WTC11 (cell line): Measurements from ENCODE around the gene GPR37. TPM values are rescaled to one million over a fixed set of nuclear protein-coding genes. Genes with fewer than 3 reads are reported as not detected.

ENCODE experiments used
- ATAC-seq: fragments of 200-7000 bp; cut with Tn5 transposase; 2 replicates; pipeline ENCODE4 v1.10.0; 2021; ENCODE audit warnings: mild to moderate bottlenecking, moderate library complexity
- CTCF ChIA-PET: fragments of 300-600 bp; sonication (Branson Sonifier 250); formaldehyde crosslinking; loops from one replicate; lab custom pipeline; 2021; ENCODE audit warnings: antibody characterized with exemption; lab: Charles Lee
- POLR2A ChIA-PET: fragments of 350-600 bp; sonication (Branson Sonifier 250); formaldehyde crosslinking; loops from one replicate; lab custom pipeline; 2021; ENCODE audit warnings: antibody characterized with exemption; lab: Charles Lee
- DNase-seq: peaks from one replicate; pipeline ENCODE4 v3.0.0; 2021; ENCODE audit warnings: low spot score
- H3K27ac Mint-ChIP-seq: 2 replicates; pipeline ENCODE4 v1.8.0; 2021; ENCODE audit warnings: mixed read lengths
- H3K27me3 Mint-ChIP-seq: 2 replicates; pipeline ENCODE4 v1.8.0; 2021; ENCODE audit warnings: low read depth, mild to moderate bottlenecking, moderate library complexity, mixed read lengths
- H3K36me3 Mint-ChIP-seq: 2 replicates; pipeline ENCODE4 v1.8.0; 2021; ENCODE audit warnings: mixed read lengths
- H3K4me1 Mint-ChIP-seq: 2 replicates; pipeline ENCODE4 v1.8.0; 2022; ENCODE audit warnings: mixed read lengths
- H3K4me3 Mint-ChIP-seq: 2 replicates; pipeline ENCODE4 v1.8.0; 2021; ENCODE audit warnings: mild to moderate bottlenecking, moderate library complexity, mixed read lengths
- H3K9me3 Mint-ChIP-seq: 2 replicates; pipeline ENCODE4 v1.8.0; 2021; ENCODE audit warnings: mixed read lengths
- ATF1 ChIP-seq: sonication (generic); formaldehyde crosslinking; IDR thresholded peaks from 2 replicates; pipeline ENCODE4 v1.8.1; 2023; ENCODE audit warnings: mild to moderate bottlenecking, moderate library complexity, missing genetic modification reagents
- CREB1 ChIP-seq: sonication (generic); formaldehyde crosslinking; IDR thresholded peaks from 2 replicates; pipeline ENCODE4 v1.8.0; 2023; ENCODE audit warnings: mild to moderate bottlenecking, missing genetic modification reagents
- EMX1 ChIP-seq: fragments of 250-450 bp; sonication (Bioruptor Pico); IDR thresholded peaks from 2 replicates; pipeline ENCODE4 v1.8.0; 2021; ENCODE audit warnings: mild to moderate bottlenecking
- FOXK1 ChIP-seq: sonication (generic); formaldehyde crosslinking; IDR thresholded peaks from 2 replicates; pipeline ENCODE4 v1.8.0; 2022; ENCODE audit warnings: mild to moderate bottlenecking, moderate library complexity, missing genetic modification reagents
- GRHL2 ChIP-seq: fragments of 250-450 bp; sonication (Bioruptor Pico); IDR thresholded peaks from 2 replicates; pipeline ENCODE4 v1.8.0; 2022; ENCODE audit warnings: mild to moderate bottlenecking, moderate library complexity; ENCODE audit not compliant: insufficient replicate concordance, severe bottlenecking
- GTF2I ChIP-seq: fragments of 250-450 bp; sonication (Bioruptor Pico); conservative IDR thresholded peaks from 2 replicates; pipeline ENCODE4 v1.4.0; 2021; ENCODE audit warnings: mild to moderate bottlenecking
- SMAD4 ChIP-seq: sonication (generic); formaldehyde crosslinking; IDR thresholded peaks from 2 replicates; pipeline ENCODE4 v1.8.0; 2022; ENCODE audit warnings: mild to moderate bottlenecking, missing genetic modification reagents
- SOX15 ChIP-seq: fragments of 250-450 bp; sonication (Bioruptor Pico); IDR thresholded peaks from 2 replicates; pipeline ENCODE4 v1.9.0; 2021; ENCODE audit warnings: mild to moderate bottlenecking
- SP1 ChIP-seq: sonication (generic); formaldehyde crosslinking; conservative IDR thresholded peaks from 2 replicates; pipeline ENCODE4 v1.8.1; 2022; ENCODE audit warnings: missing genetic modification reagents
- STAT6 ChIP-seq: sonication (generic); formaldehyde crosslinking; conservative IDR thresholded peaks from 2 replicates; pipeline ENCODE4 v1.8.1; 2023; ENCODE audit warnings: mild to moderate bottlenecking, low read depth, missing genetic modification reagents, moderate library complexity
- USF1 ChIP-seq: sonication (generic); formaldehyde crosslinking; IDR thresholded peaks from 2 replicates; pipeline ENCODE4 v1.8.0; 2022; ENCODE audit warnings: mild to moderate bottlenecking, missing genetic modification reagents
- USF2 ChIP-seq: sonication (generic); formaldehyde crosslinking; IDR thresholded peaks from 2 replicates; pipeline ENCODE4 v1.8.1; 2023; ENCODE audit warnings: mild to moderate bottlenecking, missing genetic modification reagents, moderate library complexity
- ZNF121 ChIP-seq: sonication (generic); formaldehyde crosslinking; IDR thresholded peaks from 2 replicates; pipeline ENCODE4 v1.8.0; 2023; ENCODE audit warnings: missing genetic modification reagents
- ZNF232 ChIP-seq: sonication (generic); formaldehyde crosslinking; IDR thresholded peaks from 2 replicates; pipeline ENCODE4 v1.8.0; 2022; ENCODE audit warnings: mild to moderate bottlenecking, missing genetic modification reagents
- total RNA-seq: library from RNA; stranded (reverse); gene quantifications from 3 replicates; pipeline ENCODE4 v1.2.3, GENCODE V29; 2021
- TF ChIP-seq, protein P1 (sequence below): sonication (generic); formaldehyde crosslinking; IDR thresholded peaks from 2 replicates; pipeline ENCODE4 v1.8.1; 2022; ENCODE audit warnings: low read depth, mild to moderate bottlenecking, moderate library complexity, missing genetic modification reagents, borderline replicate concordance
- TF ChIP-seq, protein P2 (sequence below): sonication (generic); formaldehyde crosslinking; IDR thresholded peaks from 2 replicates; pipeline ENCODE4 v1.8.1; 2023; ENCODE audit warnings: mild to moderate bottlenecking, missing genetic modification reagents, moderate library complexity
- TF ChIP-seq, protein P3 (sequence below): sonication (generic); formaldehyde crosslinking; IDR thresholded peaks from 2 replicates; pipeline ENCODE4 v1.8.0; 2023; ENCODE audit warnings: missing genetic modification reagents, mild to moderate bottlenecking, borderline replicate concordance
- TF ChIP-seq, protein P4 (sequence below): sonication (generic); formaldehyde crosslinking; IDR thresholded peaks from 2 replicates; pipeline ENCODE4 v1.8.1; 2022; ENCODE audit warnings: missing genetic modification reagents, borderline replicate concordance

The GPR37 gene
- total RNA-seq, 1 experiment from 2014 or later = 20.4 TPM

DNA sequence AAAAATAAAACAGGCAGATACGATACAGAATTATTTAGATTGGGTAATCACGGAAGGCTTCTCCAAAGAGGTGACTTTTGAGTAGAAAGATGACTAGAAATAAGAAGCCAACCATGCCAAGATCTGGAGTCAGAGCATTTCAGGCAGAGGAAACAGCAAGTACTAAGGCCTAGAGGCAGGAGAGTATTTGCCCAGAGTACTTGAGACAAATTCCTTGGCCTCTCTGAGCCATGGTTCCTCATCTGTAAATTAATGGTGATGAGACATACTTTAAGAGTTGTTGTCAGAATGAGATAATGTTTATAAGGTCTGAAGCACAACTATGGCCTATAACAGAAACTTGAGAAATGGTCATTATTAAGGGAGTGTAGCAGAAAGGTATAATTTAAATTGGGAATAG is 15.8 kb upstream of the GPR37 start:
- Mint-ChIP-seq H3K9me3 (peaks cover 9% of the 10 kb centered on the region), H3K27ac (no peak overlapping the region), H3K36me3 (peaks cover 3% of the 10 kb centered on the region; the same call in 1 of the 2 replicates), H3K4me3 (no peak overlapping the region), H3K4me1 (peaks cover 31% of the 10 kb centered on the region), H3K27me3 (no peaks in the 10 kb centered on the region)
- ATAC-seq (no peak), DNase-seq (no peak)
- ChIA-PET POLR2A (no interaction called here), CTCF (no interaction called here)
- TF ChIP-seq, protein P1, sequence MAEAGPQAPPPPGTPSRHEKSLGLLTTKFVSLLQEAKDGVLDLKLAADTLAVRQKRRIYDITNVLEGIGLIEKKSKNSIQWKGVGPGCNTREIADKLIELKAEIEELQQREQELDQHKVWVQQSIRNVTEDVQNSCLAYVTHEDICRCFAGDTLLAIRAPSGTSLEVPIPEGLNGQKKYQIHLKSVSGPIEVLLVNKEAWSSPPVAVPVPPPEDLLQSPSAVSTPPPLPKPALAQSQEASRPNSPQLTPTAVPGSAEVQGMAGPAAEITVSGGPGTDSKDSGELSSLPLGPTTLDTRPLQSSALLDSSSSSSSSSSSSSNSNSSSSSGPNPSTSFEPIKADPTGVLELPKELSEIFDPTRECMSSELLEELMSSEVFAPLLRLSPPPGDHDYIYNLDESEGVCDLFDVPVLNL (CRISPR knock-in tag) = no peak
- no peak for TF ChIP-seq GRHL2 (CRISPR knock-in tag)
- TF ChIP-seq USF1 = no peak
- TF ChIP-seq FOXK1 (CRISPR knock-in tag) = no peak
- no peak for TF ChIP-seq GTF2I (CRISPR knock-in tag)
- no peak for TF ChIP-seq ATF1 (CRISPR knock-in tag)
- TF ChIP-seq CREB1 (CRISPR knock-in tag) = no peak
- TF ChIP-seq, protein P2, sequence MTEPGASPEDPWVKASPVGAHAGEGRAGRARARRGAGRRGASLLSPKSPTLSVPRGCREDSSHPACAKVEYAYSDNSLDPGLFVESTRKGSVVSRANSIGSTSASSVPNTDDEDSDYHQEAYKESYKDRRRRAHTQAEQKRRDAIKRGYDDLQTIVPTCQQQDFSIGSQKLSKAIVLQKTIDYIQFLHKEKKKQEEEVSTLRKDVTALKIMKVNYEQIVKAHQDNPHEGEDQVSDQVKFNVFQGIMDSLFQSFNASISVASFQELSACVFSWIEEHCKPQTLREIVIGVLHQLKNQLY (CRISPR knock-in tag) = no peak
- TF ChIP-seq USF2 (CRISPR knock-in tag) = no peak

- POLR2A ChIA-PET = no interaction called here
- Mint-ChIP-seq H3K4me1 (peaks cover 31% of the 10 kb centered on the region), H3K36me3 (peaks cover 3% of the 10 kb centered on the region; the same call in 1 of the 2 replicates), H3K9me3 (peaks cover 9% of the 10 kb centered on the region)
- no peak for TF ChIP-seq ZNF121 (CRISPR knock-in tag)
- TF ChIP-seq, protein P3, sequence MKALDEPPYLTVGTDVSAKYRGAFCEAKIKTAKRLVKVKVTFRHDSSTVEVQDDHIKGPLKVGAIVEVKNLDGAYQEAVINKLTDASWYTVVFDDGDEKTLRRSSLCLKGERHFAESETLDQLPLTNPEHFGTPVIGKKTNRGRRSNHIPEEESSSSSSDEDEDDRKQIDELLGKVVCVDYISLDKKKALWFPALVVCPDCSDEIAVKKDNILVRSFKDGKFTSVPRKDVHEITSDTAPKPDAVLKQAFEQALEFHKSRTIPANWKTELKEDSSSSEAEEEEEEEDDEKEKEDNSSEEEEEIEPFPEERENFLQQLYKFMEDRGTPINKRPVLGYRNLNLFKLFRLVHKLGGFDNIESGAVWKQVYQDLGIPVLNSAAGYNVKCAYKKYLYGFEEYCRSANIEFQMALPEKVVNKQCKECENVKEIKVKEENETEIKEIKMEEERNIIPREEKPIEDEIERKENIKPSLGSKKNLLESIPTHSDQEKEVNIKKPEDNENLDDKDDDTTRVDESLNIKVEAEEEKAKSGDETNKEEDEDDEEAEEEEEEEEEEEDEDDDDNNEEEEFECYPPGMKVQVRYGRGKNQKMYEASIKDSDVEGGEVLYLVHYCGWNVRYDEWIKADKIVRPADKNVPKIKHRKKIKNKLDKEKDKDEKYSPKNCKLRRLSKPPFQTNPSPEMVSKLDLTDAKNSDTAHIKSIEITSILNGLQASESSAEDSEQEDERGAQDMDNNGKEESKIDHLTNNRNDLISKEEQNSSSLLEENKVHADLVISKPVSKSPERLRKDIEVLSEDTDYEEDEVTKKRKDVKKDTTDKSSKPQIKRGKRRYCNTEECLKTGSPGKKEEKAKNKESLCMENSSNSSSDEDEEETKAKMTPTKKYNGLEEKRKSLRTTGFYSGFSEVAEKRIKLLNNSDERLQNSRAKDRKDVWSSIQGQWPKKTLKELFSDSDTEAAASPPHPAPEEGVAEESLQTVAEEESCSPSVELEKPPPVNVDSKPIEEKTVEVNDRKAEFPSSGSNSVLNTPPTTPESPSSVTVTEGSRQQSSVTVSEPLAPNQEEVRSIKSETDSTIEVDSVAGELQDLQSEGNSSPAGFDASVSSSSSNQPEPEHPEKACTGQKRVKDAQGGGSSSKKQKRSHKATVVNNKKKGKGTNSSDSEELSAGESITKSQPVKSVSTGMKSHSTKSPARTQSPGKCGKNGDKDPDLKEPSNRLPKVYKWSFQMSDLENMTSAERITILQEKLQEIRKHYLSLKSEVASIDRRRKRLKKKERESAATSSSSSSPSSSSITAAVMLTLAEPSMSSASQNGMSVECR (CRISPR knock-in tag) = no peak
- TF ChIP-seq ZNF232 (CRISPR knock-in tag) = no peak
- TF ChIP-seq STAT6 (CRISPR knock-in tag) = no peak
- TF ChIP-seq USF1 = no peak
- TF ChIP-seq SMAD4 (CRISPR knock-in tag) = no peak
- no peak for TF ChIP-seq SOX15
- TF ChIP-seq, protein P4, sequence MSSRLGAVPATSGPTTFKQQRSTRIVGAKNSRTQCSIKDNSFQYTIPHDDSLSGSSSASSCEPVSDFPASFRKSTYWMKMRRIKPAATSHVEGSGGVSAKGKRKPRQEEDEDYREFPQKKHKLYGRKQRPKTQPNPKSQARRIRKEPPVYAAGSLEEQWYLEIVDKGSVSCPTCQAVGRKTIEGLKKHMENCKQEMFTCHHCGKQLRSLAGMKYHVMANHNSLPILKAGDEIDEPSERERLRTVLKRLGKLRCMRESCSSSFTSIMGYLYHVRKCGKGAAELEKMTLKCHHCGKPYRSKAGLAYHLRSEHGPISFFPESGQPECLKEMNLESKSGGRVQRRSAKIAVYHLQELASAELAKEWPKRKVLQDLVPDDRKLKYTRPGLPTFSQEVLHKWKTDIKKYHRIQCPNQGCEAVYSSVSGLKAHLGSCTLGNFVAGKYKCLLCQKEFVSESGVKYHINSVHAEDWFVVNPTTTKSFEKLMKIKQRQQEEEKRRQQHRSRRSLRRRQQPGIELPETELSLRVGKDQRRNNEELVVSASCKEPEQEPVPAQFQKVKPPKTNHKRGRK (CRISPR knock-in tag) = no peak
- TF ChIP-seq SP1 (CRISPR knock-in tag) = no peak
- TF ChIP-seq EMX1 (CRISPR knock-in tag) = no peak
- TF ChIP-seq, all 79 proteins: peak for 0
- Mint-ChIP-seq H3K27me3 (no peaks in the 10 kb centered on the region), H3K4me3 (no peak overlapping the region), H3K27ac (no peak overlapping the region)
- CTCF ChIA-PET = no interaction called here
- DNase-seq = no peak
- ATAC-seq = no peak
These were observed 15.0 kb upstream of the GPR37 start for GRCh38 chr7:124780608-124781007.
